HEK293 (cell line): ENCODE data around the gene FBXO27.

ENCODE experiments used
- FEZF1 ChIP-seq: fragments of 450-650 bp; formaldehyde crosslinking; IDR thresholded peaks from 2 replicates; pipeline ENCODE4 v1.5.1; 2016; ENCODE audit warnings: missing biosample characterization, missing genetic modification characterization
- KLF7 ChIP-seq: fragments of 450-650 bp; formaldehyde crosslinking; IDR thresholded peaks from 2 replicates; pipeline ENCODE4 v1.5.1; 2016; ENCODE audit warnings: missing biosample characterization, missing genetic modification characterization, borderline replicate concordance
- OVOL3 ChIP-seq: fragments of 450-650 bp; formaldehyde crosslinking; IDR thresholded peaks from 2 replicates; pipeline ENCODE4 v1.5.1; 2016; ENCODE audit warnings: missing biosample characterization, missing genetic modification characterization
- PBX3 ChIP-seq: sonication (generic); formaldehyde crosslinking; IDR thresholded peaks from 2 replicates; pipeline ENCODE4 v1.8.1; 2022; ENCODE audit warnings: mild to moderate bottlenecking, moderate library complexity, missing genetic modification reagents
- RBAK ChIP-seq: fragments of 450-650 bp; formaldehyde crosslinking; IDR thresholded peaks from 2 replicates; pipeline ENCODE4 v1.5.1; 2016; ENCODE audit warnings: missing biosample characterization, missing genetic modification characterization
- REPIN1 ChIP-seq: fragments of 450-650 bp; formaldehyde crosslinking; IDR thresholded peaks from 2 replicates; pipeline ENCODE4 v1.5.1; 2017; ENCODE audit warnings: missing biosample characterization, missing genetic modification characterization, low read depth
- SCRT2 ChIP-seq: fragments of 450-650 bp; formaldehyde crosslinking; IDR thresholded peaks from 2 replicates; pipeline ENCODE4 v1.5.1; 2016; ENCODE audit warnings: missing biosample characterization, missing genetic modification characterization
- SETDB1 ChIP-seq: IDR thresholded peaks from one replicate; pipeline ENCODE4 v1.6.1; 2017; ENCODE audit warnings: mild to moderate bottlenecking, low read length, moderate library complexity, mixed read lengths; ENCODE audit not compliant: insufficient read length
- ZBTB20 ChIP-seq: fragments of 450-650 bp; formaldehyde crosslinking; IDR thresholded peaks from 2 replicates; pipeline ENCODE4 v1.5.1; 2016; ENCODE audit warnings: missing biosample characterization, missing genetic modification characterization
- ZBTB21 ChIP-seq: fragments of 450-650 bp; formaldehyde crosslinking; IDR thresholded peaks from 2 replicates; pipeline ENCODE4 v1.5.1; 2017; ENCODE audit warnings: missing biosample characterization, missing genetic modification characterization
- ZBTB48 ChIP-seq: fragments of 450-650 bp; formaldehyde crosslinking; IDR thresholded peaks from 2 replicates; pipeline ENCODE4 v1.5.1; 2016; ENCODE audit warnings: missing biosample characterization, missing genetic modification characterization
- ZFP69B ChIP-seq: fragments of 450-650 bp; formaldehyde crosslinking; IDR thresholded peaks from 2 replicates; pipeline ENCODE4 v1.5.1; 2016; ENCODE audit warnings: missing biosample characterization, missing genetic modification characterization
- ZNF146 ChIP-seq: fragments of 450-650 bp; formaldehyde crosslinking; IDR thresholded peaks from 2 replicates; pipeline ENCODE4 v1.5.1; 2016; ENCODE audit warnings: missing biosample characterization, missing genetic modification characterization
- ZNF2 ChIP-seq: fragments of 450-650 bp; formaldehyde crosslinking; IDR thresholded peaks from 2 replicates; pipeline ENCODE4 v1.5.1; 2016; ENCODE audit warnings: missing biosample characterization, missing genetic modification characterization
- ZNF23 ChIP-seq: fragments of 450-650 bp; formaldehyde crosslinking; IDR thresholded peaks from 2 replicates; pipeline ENCODE4 v1.5.1; 2016; ENCODE audit warnings: missing biosample characterization, missing genetic modification characterization, borderline replicate concordance
- ZNF239 ChIP-seq: fragments of 450-650 bp; formaldehyde crosslinking; IDR thresholded peaks from 2 replicates; pipeline ENCODE4 v1.5.1; 2016; ENCODE audit warnings: missing biosample characterization, missing genetic modification characterization
- ZNF24 ChIP-seq: fragments of 450-650 bp; formaldehyde crosslinking; IDR thresholded peaks from 2 replicates; pipeline ENCODE4 v1.5.1; 2016; ENCODE audit warnings: missing biosample characterization, missing genetic modification characterization
- ZNF280D ChIP-seq: fragments of 450-650 bp; formaldehyde crosslinking; IDR thresholded peaks from 2 replicates; pipeline ENCODE4 v1.5.1; 2016; ENCODE audit warnings: missing biosample characterization, missing genetic modification characterization
- ZNF324 ChIP-seq: fragments of 450-650 bp; formaldehyde crosslinking; IDR thresholded peaks from 2 replicates; pipeline ENCODE4 v1.5.1; 2016; ENCODE audit warnings: missing biosample characterization, missing genetic modification characterization
- ZNF335 ChIP-seq: fragments of 450-650 bp; formaldehyde crosslinking; conservative IDR thresholded peaks from 2 replicates; pipeline ENCODE4 v1.5.1; 2016; ENCODE audit warnings: missing biosample characterization, missing genetic modification characterization
- ZNF362 ChIP-seq: fragments of 450-650 bp; formaldehyde crosslinking; IDR thresholded peaks from 2 replicates; pipeline ENCODE4 v1.5.1; 2016; ENCODE audit warnings: missing biosample characterization, missing genetic modification characterization
- ZNF366 ChIP-seq: fragments of 450-650 bp; formaldehyde crosslinking; conservative IDR thresholded peaks from 2 replicates; pipeline ENCODE4 v1.5.1; 2016; ENCODE audit warnings: missing biosample characterization, missing genetic modification characterization
- ZNF391 ChIP-seq: fragments of 450-650 bp; formaldehyde crosslinking; IDR thresholded peaks from 2 replicates; pipeline ENCODE4 v1.5.1; 2016; ENCODE audit warnings: low read depth, missing biosample characterization, missing genetic modification characterization, borderline replicate concordance
- ZNF433 ChIP-seq: fragments of 450-650 bp; formaldehyde crosslinking; IDR thresholded peaks from 2 replicates; pipeline ENCODE4 v1.5.1; 2016; ENCODE audit warnings: missing biosample characterization, missing genetic modification characterization, low read depth
- ZNF473 ChIP-seq: fragments of 450-650 bp; formaldehyde crosslinking; IDR thresholded peaks from 2 replicates; pipeline ENCODE4 v1.5.1; 2017; ENCODE audit warnings: missing biosample characterization, missing genetic modification characterization
- ZNF501 ChIP-seq: fragments of 450-650 bp; formaldehyde crosslinking; IDR thresholded peaks from 2 replicates; pipeline ENCODE4 v1.5.1; 2016; ENCODE audit warnings: missing biosample characterization, missing genetic modification characterization
- ZNF558 ChIP-seq: fragments of 450-650 bp; formaldehyde crosslinking; IDR thresholded peaks from 2 replicates; pipeline ENCODE4 v1.5.1; 2016; ENCODE audit warnings: missing biosample characterization, missing genetic modification characterization
- ZNF585B ChIP-seq: fragments of 450-650 bp; formaldehyde crosslinking; IDR thresholded peaks from 2 replicates; pipeline ENCODE4 v1.5.1; 2016; ENCODE audit warnings: missing biosample characterization, missing genetic modification characterization
- ZNF600 ChIP-seq: fragments of 450-650 bp; formaldehyde crosslinking; IDR thresholded peaks from 2 replicates; pipeline ENCODE4 v1.5.1; 2016; ENCODE audit warnings: missing biosample characterization, missing genetic modification characterization
- ZNF610 ChIP-seq: fragments of 450-650 bp; formaldehyde crosslinking; IDR thresholded peaks from 2 replicates; pipeline ENCODE4 v1.5.1; 2016; ENCODE audit warnings: missing biosample characterization, missing genetic modification characterization, borderline replicate concordance
- ZNF692 ChIP-seq: fragments of 450-650 bp; formaldehyde crosslinking; IDR thresholded peaks from 2 replicates; pipeline ENCODE4 v1.5.1; 2016; ENCODE audit warnings: missing biosample characterization, missing genetic modification characterization
- ZNF792 ChIP-seq: fragments of 450-650 bp; formaldehyde crosslinking; IDR thresholded peaks from 2 replicates; pipeline ENCODE4 v1.5.1; 2016; ENCODE audit warnings: missing biosample characterization, missing genetic modification characterization
- ZSCAN16 ChIP-seq: fragments of 450-650 bp; formaldehyde crosslinking; IDR thresholded peaks from 2 replicates; pipeline ENCODE4 v1.5.1; 2016; ENCODE audit warnings: missing biosample characterization, missing genetic modification characterization
- ZSCAN23 ChIP-seq: fragments of 450-650 bp; formaldehyde crosslinking; IDR thresholded peaks from 2 replicates; pipeline ENCODE4 v1.5.1; 2016; ENCODE audit warnings: missing biosample characterization, missing genetic modification characterization
- ZSCAN30 ChIP-seq: fragments of 450-650 bp; IDR thresholded peaks from 2 replicates; pipeline ENCODE4 v1.5.1; 2018; ENCODE audit warnings: missing biosample characterization, mild to moderate bottlenecking, missing genetic modification characterization, moderate library complexity
- ZXDB ChIP-seq: fragments of 450-650 bp; formaldehyde crosslinking; IDR thresholded peaks from 2 replicates; pipeline ENCODE4 v1.5.1; 2016; ENCODE audit warnings: missing biosample characterization, missing genetic modification characterization

Gene FBXO27

GRCh38 chr19:39030854-39031367, 1.4 kb downstream of the FBXO27 start (continued):
- TF ChIP-seq ZNF391 (tag by site-specific recombination) (peak; percentile 79; the same call in 1 of the 2 replicates), ZXDB (tag by site-specific recombination) (peak; percentile 53), FEZF1 (tag by site-specific recombination) (peak; percentile 38; the same call in 1 of the 2 replicates), ZNF146 (peak; percentile 26; the same call in 1 of the 2 replicates), ZNF501 (0 out of 2 replicates have a peak, but pooled peaks have one; percentile 34), REPIN1 (tag by site-specific recombination) (0 out of 2 replicates have a peak, but pooled peaks have one; percentile 36), ZSCAN30 (tag by site-specific recombination) (peak; percentile 91), SETDB1 (peak; percentile 14), ZNF366 (tag by site-specific recombination) (peak; percentile 47; the same call in 1 of the 2 replicates), ZNF433 (tag by site-specific recombination) (no peak), KLF7 (tag by site-specific recombination) (peak; percentile 34; the same call in 1 of the 2 replicates), PBX3 (CRISPR knock-in tag) (no peak), ZNF324 (peak; percentile 69), ZBTB20 (peak; percentile 98), ZNF792 (tag by site-specific recombination) (no peak), RBAK (tag by site-specific recombination) (0 out of 2 replicates have a peak, but pooled peaks have one; percentile 8), ZNF23 (no peak), ZNF362 (tag by site-specific recombination) (peak; percentile 93), ZBTB21 (peak; percentile 76), ZSCAN23 (tag by site-specific recombination) (0 out of 2 replicates have a peak, but pooled peaks have one; percentile 18), ZNF692 (tag by site-specific recombination) (peak; percentile 65), SCRT2 (peak; percentile 98), OVOL3 (tag by site-specific recombination) (no peak), ZNF558 (tag by site-specific recombination) (peak; percentile 30; the same call in 1 of the 2 replicates), ZNF239 (no peak), ZNF24 (tag by site-specific recombination) (peak; percentile 59; the same call in 1 of the 2 replicates), ZNF600 (tag by site-specific recombination) (peak; percentile 95), ZSCAN16 (tag by site-specific recombination) (no peak), ZNF585B (tag by site-specific recombination) (peak; percentile 46; the same call in 1 of the 2 replicates), ZFP69B (tag by site-specific recombination) (peak; percentile 85), ZNF280D (no peak), ZNF610 (tag by site-specific recombination) (peak; percentile 61), ZBTB48 (tag by site-specific recombination) (peak; percentile 81), ZNF473 (tag by site-specific recombination) (no peak), ZNF335 (no peak; the same call in 1 of the 2 replicates), ZNF2 (tag by site-specific recombination) (peak; percentile 78)
